22Rv1 (cell line): ENCODE results near the gene CAP2.

ENCODE experiments used
- ZFX ChIP-seq: fragments of 450-650 bp; IDR thresholded peaks from 2 replicates; pipeline ENCODE4 v1.6.1; 2017; ENCODE audit warnings: antibody characterized with exemption, borderline replicate concordance
- TF ChIP-seq, protein P1 (sequence below): fragments of 450-650 bp; IDR thresholded peaks from 2 replicates; pipeline ENCODE4 v1.5.1; 2017; ENCODE audit warnings: mild to moderate bottlenecking

DNA sequence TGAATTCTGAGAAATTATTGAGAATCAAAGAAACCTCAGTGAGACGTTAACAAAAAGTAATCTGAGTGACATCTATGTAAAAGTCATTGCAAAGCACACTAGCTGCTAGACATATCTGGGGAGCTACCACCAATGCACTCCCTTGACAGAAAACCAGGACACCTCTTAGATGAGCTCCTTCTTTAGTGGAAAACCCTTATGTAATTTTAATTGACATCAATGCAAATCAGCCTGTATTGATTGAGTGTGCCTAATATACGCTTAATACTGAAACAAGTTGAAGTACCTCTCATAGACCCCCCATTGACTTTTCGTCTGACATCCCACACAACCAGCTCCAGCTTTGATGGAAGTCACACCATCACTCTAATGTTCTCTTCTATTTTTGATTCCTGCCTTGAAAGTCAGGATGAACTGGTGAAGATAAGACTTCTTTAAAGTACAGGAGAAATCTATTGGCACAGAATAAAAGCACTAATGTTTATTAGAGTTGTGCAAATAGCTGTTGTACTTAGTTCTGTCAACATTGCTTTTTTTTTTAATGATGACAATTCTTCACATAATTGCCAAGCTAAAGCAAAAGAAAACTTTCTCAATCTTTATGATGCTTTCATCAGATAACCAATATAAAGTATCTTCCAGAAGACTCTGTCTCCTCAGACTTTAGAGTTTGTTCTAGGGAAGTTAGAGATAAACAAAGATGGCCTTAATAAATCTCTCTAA lies 108.7 kb downstream of the CAP2 start:
- TF ChIP-seq, protein P1, sequence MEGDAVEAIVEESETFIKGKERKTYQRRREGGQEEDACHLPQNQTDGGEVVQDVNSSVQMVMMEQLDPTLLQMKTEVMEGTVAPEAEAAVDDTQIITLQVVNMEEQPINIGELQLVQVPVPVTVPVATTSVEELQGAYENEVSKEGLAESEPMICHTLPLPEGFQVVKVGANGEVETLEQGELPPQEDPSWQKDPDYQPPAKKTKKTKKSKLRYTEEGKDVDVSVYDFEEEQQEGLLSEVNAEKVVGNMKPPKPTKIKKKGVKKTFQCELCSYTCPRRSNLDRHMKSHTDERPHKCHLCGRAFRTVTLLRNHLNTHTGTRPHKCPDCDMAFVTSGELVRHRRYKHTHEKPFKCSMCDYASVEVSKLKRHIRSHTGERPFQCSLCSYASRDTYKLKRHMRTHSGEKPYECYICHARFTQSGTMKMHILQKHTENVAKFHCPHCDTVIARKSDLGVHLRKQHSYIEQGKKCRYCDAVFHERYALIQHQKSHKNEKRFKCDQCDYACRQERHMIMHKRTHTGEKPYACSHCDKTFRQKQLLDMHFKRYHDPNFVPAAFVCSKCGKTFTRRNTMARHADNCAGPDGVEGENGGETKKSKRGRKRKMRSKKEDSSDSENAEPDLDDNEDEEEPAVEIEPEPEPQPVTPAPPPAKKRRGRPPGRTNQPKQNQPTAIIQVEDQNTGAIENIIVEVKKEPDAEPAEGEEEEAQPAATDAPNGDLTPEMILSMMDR, result no peak
- no peak for TF ChIP-seq ZFX
